GM13976 (cell line): ENCODE data around the gene G6PC1.
"Not testable (repeated sequence)": the region's sequence is repeated elsewhere in the genome, so short reads cannot be mapped to it uniquely, and the experiment has no call there.

ENCODE experiments used
- DNase-seq: peaks from one replicate; pipeline ENCODE4 v3.0.0; 2012; ENCODE audit warnings: low spot score
- CTCF ChIP-seq: IDR thresholded peaks from 2 replicates; pipeline ENCODE4 v1.5.1; 2012; ENCODE audit warnings: borderline replicate concordance, mild to moderate bottlenecking; ENCODE audit not compliant: insufficient read depth; ENCODE audit errors: extremely low read depth, missing control alignments, control extremely low read depth
- in situ Hi-C: fragments of 300-500 bp; cut with MboI; formaldehyde crosslinking; loops from one replicate; pipeline ENCODE4 v1.12.0; 2022; ENCODE audit warnings: low sequenced_read_pairs, mixed read lengths, inconsistent platforms; ENCODE audit not compliant: unreplicated experiment

Gene G6PC1

DNA sequence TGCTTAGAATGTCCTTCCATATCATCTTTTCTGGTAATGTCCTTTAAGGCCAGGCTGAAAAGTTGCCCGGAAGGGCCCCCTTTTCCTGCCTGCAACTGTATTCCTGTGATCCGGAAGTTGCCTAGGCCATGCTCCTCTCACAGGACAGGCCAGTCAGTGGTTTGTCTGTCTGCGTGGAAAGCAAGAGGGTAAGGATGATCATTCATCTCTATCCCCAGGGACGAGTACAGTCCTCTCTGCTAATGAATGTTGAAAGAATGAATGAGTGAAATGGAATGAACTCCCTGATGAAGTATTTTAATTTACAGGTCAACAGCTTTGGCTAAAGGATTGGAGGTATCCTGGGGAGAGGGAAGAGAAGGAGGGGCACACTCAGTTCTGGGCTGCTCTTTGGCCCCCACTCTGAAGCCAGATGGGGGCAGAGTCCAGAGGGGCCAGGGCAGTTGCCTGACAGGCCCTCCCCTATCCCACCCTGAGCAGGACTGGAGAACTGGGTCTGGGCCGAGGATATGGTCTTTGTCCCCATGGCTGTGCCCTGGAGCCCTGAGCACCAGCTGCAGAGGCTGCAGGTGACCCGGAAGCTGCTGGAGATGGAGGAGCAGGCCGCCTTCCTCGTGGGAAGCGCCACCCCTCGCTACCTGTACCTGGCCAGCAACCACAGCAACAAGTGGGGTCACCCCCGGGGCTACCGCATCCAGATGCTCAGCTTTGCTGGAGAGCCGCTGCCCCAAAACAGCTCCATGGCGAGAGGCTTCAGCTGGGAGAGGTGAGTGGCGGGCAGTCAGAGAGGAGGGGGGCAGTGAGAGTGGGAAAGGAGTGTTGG, 46.4 kb upstream of the G6PC1 start:
- DNase-seq = no peak
- in situ Hi-C loops = no loop called here

DNA sequence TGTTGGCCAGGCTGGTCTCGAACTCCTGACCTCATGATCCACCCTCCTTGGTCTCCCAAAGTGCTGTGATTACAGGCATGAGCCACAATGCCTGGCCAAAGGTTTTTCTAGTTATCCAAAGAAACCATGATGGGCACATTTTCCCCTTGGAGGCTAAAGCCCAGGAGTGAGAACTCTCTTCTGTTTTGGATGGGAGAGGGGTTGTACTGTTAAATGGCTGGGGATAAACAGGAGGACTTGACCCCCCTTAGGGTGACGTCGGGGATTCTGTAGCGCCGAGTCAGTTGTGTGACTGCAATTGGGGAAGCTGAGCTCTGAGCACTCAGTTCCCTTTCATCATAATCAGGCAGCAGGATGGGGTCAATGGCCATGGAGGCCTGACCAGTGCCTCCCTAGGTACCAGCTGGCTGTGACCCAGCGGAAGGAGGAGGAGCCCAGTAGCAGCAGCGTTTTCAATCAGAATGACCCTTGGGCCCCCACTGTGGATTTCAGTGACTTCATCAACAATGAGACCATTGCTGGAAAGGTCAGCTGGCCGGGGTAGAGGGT, 45.5 kb upstream of the G6PC1 start:
- in situ Hi-C loops = no loop called here
- TF ChIP-seq CTCF = no peak

More for the DNA sequence above, 46.4 kb upstream of the G6PC1 start:
- no peak for TF ChIP-seq CTCF

GRCh38 chr17:42856093-42856492, 44.5 kb upstream of the G6PC1 start:
- in situ Hi-C loops, DNase-seq: not testable (repeated sequence)

More for the DNA sequence above, 45.5 kb upstream of the G6PC1 start:
- no peak for DNase-seq

DNA sequence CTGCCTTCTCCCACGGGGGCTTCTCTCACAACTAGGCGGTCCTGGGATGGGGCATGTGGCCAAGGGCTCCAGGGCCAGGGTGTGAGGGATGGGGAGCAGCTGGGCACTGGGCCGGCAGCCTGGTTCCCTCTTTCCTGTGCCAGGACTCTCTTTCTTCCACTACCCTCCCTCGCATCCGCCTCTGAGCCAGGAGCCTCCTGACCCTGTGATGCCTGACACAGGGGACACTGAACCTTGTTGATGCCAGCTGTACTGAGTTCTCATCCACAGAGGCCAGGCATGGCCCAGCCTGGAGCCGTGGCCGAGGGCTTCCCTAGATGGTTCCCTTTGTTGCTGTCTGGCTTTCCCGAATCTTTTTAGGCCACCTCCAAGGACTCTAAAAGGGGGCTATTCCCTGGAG, 44.1 kb upstream of the G6PC1 start:
- in situ Hi-C loops, DNase-seq: not testable (repeated sequence)

DNA sequence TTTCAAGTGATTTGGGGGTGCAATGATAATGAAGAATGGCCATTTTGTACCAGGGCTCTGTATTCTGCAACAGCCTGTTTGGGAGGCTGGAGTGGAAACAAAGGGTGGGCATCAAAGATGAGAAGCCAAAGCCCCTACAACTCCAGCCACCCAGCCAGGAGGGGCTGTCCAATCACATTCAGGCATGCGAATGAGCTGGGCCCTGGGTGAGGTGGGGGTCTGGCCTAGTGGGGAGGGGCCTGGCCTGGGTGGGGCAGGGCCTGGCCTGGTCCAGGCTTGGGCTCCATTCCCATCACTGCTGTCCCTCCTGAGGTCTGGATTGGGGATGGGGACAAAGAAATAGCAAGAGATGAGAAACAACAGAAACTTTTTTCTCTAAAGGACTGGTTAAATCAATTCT, 43.2 kb upstream of the G6PC1 start:
- no peak for DNase-seq
- in situ Hi-C loops = no loop called here
- no peak for TF ChIP-seq CTCF

GRCh38 chr17:42865638-42866094, 34.9 kb upstream of the G6PC1 start:
- in situ Hi-C loops = no loop called here
- DNase-seq = no peak
- no peak for TF ChIP-seq CTCF

- in situ Hi-C loops = no loop called here
- no peak for DNase-seq
- no peak for TF ChIP-seq CTCF
Measured at GRCh38 chr17:42866216-42866615, 34.4 kb upstream of the G6PC1 start.
